SU-DHL-6 (cell line): Measurements from ENCODE around the gene URM1.

Experiments
- CTCF ChIP-seq: fragments of 200-600 bp; sonication (generic); IDR thresholded peaks from one replicate; pipeline ENCODE4 v1.5.1; 2017; ENCODE audit warnings: antibody characterized with exemption, mild to moderate bottlenecking, low read length, moderate library complexity; ENCODE audit not compliant: insufficient read depth, poor library complexity, severe bottlenecking
- EZH2phosphoT487 ChIP-seq: fragments of 200-600 bp; sonication (generic), shearing (Covaris generic); conservative IDR thresholded peaks from 2 replicates; pipeline ENCODE4 v1.6.1; 2018; ENCODE audit warnings: mild to moderate bottlenecking, antibody characterized with exemption, low read length, moderate library complexity, mixed read lengths

DNA sequence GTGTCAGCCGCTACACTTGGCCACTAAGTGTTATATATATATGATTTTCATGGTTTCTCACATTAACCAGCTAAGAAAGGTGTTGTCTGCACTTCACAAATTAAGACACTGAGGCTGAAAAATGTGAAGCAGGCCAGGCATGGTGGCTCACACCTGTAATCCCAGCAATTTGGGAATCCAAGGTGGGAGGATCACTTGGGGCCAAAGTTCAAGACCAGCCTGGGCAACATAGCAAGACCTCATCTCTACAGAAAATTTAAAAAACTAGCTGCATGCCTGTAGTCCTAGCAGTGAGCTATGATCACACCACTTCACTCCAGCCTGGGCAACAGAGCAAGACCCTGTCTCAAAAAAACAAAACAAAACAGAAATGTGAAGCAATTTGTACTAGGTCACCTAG lies 46.8 kb upstream of the URM1 start:
- TF ChIP-seq CTCF: no peak
- TF ChIP-seq EZH2phosphoT487: no peak
